K562 (cell line): ENCODE measurements around the gene FBXO15. TPM values are rescaled to one million over a fixed set of nuclear protein-coding genes. Genes with fewer than 3 reads are reported as not detected.

ENCODE experiments used
- ATF7 ChIP-seq: fragments of 450-650 bp; IDR thresholded peaks from 2 replicates; pipeline ENCODE4 v1.7.1; 2014; ENCODE audit warnings: mild to moderate bottlenecking, moderate library complexity
- HDAC1 ChIP-seq, 2 experiments: fragments of 450-650 bp; IDR thresholded peaks; 2 replicates each; pipeline ENCODE4 v1.6.1; 2016 to 2017; ENCODE audit warnings: inconsistent platforms in 1 of 2, mild to moderate bottlenecking in 1 of 2, moderate library complexity in 1 of 2
- NEUROD1 ChIP-seq: fragments of 150-350 bp; IDR thresholded peaks from 2 replicates; pipeline ENCODE4 v1.6.1; 2014; ENCODE audit warnings: borderline replicate concordance, low read length, low read depth; ENCODE audit not compliant: partially characterized antibody
- PHF20 ChIP-seq: fragments of 450-650 bp; IDR thresholded peaks from 2 replicates; pipeline ENCODE4 v1.6.1; 2018; ENCODE audit not compliant: partially characterized antibody
- POLR2A ChIP-seq: fragments of 450-650 bp; conservative IDR thresholded peaks from 2 replicates; pipeline ENCODE4 v1.6.1; 2016
- TAF1 ChIP-seq: IDR thresholded peaks from 2 replicates; pipeline ENCODE4 v1.6.1; 2011; ENCODE audit warnings: mild to moderate bottlenecking, low read length, moderate library complexity; ENCODE audit not compliant: insufficient read depth, control insufficient read depth, severe bottlenecking; ENCODE audit errors: extremely low read depth
- ZNF76 ChIP-seq: fragments of 250-450 bp; sonication (Bioruptor Pico); IDR thresholded peaks from 2 replicates; pipeline ENCODE4 v1.4.0; 2020; ENCODE audit warnings: mild to moderate bottlenecking, moderate library complexity, borderline replicate concordance
- polyA plus RNA-seq, 8 experiments: library from polyadenylated mRNA; depleted of rRNA in 4 of 8; stranded (reverse) in 5 of 8; unstranded in 3 of 8; fragments of >200 nt; fragmentation: Nextera tagmentation in 2 of 8; fragmentation: Illumina TruSeq in 1 of 8; extraction: Ambion mirVana in 2 of 8; extraction: Trizol in 1 of 8; gene quantifications; 2 replicates each; pipeline versions ENCODE4 v1.2.1 to v1.2.3, GENCODE V29; 2011 to 2014; ENCODE audit warnings: inconsistent platforms in 1 of 8, missing spikeins in 1 of 8
- total RNA-seq, 7 experiments: library from RNA; depleted of rRNA in 6 of 7; stranded (reverse); fragments of >200 nt in 6 of 7; fragmentation: Illumina TruSeq in 2 of 7; extraction: Trizol in 2 of 7; gene quantifications; 2 replicates each; pipeline versions ENCODE4 v1.2.1 to v1.2.3, GENCODE V29; 2011 to 2021; ENCODE audit warnings: low replicate concordance in 1 of 7
- TF ChIP-seq, protein P1 (sequence below), 3 experiments: fragments of 200-800 bp in 1 of 3; fragments of 250-450 bp in 1 of 3; fragments of 450-650 bp in 1 of 3; sonication (Bioruptor Pico) in 1 of 3; sonication (Bioruptor generic) in 1 of 3; formaldehyde crosslinking in 1 of 3; IDR thresholded peaks; 2 replicates each; pipeline versions ENCODE4 v1.6.1 to v1.8.0; 2016 to 2022; ENCODE audit warnings: mild to moderate bottlenecking in 2 of 3, missing genetic modification characterization in 2 of 3, missing compliant biosample characterization in 1 of 3, moderate library complexity in 1 of 3

The FBXO15 gene
- total and polyA plus RNA-seq, 9 of the 15 experiments (the other 6 are each of a cell fraction or from before 2014, with no cell fraction given) = 0.07 to 0.43 (median 0.27) TPM; not detected in 1

DNA sequence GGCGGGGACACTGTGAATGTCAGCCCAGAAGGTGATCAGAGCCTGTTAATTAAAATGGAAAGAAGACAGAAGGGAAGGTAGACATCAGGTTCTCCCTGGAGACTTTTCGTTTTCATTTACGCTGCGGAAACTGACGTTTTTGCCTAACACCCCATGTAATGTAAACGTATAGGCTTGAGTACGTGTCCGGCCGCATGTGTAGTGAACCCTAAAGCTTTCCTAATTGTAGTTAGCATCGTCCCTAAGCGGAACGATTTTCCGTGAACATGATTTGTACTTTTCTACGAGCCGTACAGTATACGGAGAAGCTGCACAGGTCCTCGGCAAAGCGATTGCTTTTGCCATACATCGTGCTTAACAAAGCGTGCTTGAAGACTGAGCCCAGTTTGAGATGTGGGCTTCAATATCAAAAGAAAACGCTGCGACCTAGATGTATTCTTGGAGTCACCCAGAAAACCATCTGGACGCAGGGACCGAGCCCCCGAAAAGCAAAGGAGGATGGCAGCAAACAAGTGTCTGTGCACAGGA, 973 bp upstream of the FBXO15 start (continued):
- TF ChIP-seq, protein P1, sequence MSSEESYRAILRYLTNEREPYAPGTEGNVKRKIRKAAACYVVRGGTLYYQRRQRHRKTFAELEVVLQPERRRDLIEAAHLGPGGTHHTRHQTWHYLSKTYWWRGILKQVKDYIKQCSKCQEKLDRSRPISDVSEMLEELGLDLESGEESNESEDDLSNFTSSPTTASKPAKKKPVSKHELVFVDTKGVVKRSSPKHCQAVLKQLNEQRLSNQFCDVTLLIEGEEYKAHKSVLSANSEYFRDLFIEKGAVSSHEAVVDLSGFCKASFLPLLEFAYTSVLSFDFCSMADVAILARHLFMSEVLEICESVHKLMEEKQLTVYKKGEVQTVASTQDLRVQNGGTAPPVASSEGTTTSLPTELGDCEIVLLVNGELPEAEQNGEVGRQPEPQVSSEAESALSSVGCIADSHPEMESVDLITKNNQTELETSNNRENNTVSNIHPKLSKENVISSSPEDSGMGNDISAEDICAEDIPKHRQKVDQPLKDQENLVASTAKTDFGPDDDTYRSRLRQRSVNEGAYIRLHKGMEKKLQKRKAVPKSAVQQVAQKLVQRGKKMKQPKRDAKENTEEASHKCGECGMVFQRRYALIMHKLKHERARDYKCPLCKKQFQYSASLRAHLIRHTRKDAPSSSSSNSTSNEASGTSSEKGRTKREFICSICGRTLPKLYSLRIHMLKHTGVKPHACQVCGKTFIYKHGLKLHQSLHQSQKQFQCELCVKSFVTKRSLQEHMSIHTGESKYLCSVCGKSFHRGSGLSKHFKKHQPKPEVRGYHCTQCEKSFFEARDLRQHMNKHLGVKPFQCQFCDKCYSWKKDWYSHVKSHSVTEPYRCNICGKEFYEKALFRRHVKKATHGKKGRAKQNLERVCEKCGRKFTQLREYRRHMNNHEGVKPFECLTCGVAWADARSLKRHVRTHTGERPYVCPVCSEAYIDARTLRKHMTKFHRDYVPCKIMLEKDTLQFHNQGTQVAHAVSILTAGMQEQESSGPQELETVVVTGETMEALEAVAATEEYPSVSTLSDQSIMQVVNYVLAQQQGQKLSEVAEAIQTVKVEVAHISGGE (CRISPR knock-in tag; IDR thresholded peaks at IDR 0.05) = peak in 1 of 3 experiments; percentile 3; a peak in 1 of 6 replicates
- TF ChIP-seq ZNF76 (CRISPR knock-in tag) (peak; percentile 2; the same call in 1 of the 2 replicates), POLR2A (no peak), NEUROD1 (peak; percentile 0), TAF1 (peak; percentile 43), PHF20 (peak; percentile 42), HDAC1 (IDR thresholded peaks at IDR 0.05) (peak in 1 of 2 experiments; percentile 57; a peak in 1 of 4 replicates), ATF7 (0 out of 2 replicates have a peak, but pooled peaks have one; percentile 2)
